ENCODE results near the gene CDKAL1.

DNA sequence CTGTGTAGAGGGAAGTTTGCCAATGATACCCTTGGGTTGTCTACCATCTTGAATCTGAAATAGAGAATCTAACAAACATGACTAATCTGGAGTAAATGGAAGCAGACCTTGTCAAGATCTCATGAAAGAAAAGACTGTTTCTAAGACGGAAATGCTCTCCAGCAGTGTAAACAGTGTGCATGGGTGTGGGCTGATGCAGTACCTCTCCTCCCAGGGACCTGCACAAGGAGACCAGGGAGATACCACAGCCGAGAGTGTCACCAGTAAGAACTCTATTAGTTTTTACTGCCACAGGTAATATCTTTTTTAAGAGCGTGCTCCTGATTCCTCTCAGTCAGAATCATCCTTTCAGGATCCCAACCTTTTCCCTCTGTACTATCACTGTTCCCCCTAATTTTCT, 546.0 kb downstream of the CDKAL1 start:
- TF ChIP-seq POLR2A (IDR thresholded peaks at IDR 0.05; ENCODE audit: low read depth, low read length) (no peak), PAX5 (IDR thresholded peaks at IDR 0.05; ENCODE audit: insufficient read depth, low read length, severe bottlenecking) (no peak), POU2F2 (IDR thresholded peaks at IDR 0.05; ENCODE audit: low read depth, low read length) (no peak), POLR2AphosphoS5 (IDR thresholded peaks at IDR 0.05; ENCODE audit: low read depth, low read length) (no peak)
